HEK293 (cell line): ENCODE data around the gene TM4SF1.

Experiments
- BCL11B ChIP-seq: fragments of 450-650 bp; formaldehyde crosslinking; IDR thresholded peaks from 2 replicates; pipeline ENCODE4 v1.5.1; 2016; ENCODE audit warnings: low read depth, missing biosample characterization, missing genetic modification characterization
- CTCF ChIP-seq: fragments of 450-650 bp; formaldehyde crosslinking; IDR thresholded peaks from 2 replicates; pipeline ENCODE4 v1.5.1; 2016; ENCODE audit warnings: missing biosample characterization, missing genetic modification characterization
- HOXA7 ChIP-seq: sonication (generic); formaldehyde crosslinking; IDR thresholded peaks from 2 replicates; pipeline ENCODE4 v1.8.1; 2022; ENCODE audit warnings: missing genetic modification reagents, borderline replicate concordance
- KLF9 ChIP-seq: fragments of 450-650 bp; formaldehyde crosslinking; IDR thresholded peaks from 2 replicates; pipeline ENCODE4 v1.5.1; 2016; ENCODE audit warnings: missing biosample characterization, missing genetic modification characterization, low read depth
- OSR2 ChIP-seq: fragments of 450-650 bp; formaldehyde crosslinking; IDR thresholded peaks from 2 replicates; pipeline ENCODE4 v1.5.1; 2016; ENCODE audit warnings: missing biosample characterization, missing genetic modification characterization
- ZNF138 ChIP-seq: fragments of 450-650 bp; formaldehyde crosslinking; IDR thresholded peaks from 2 replicates; pipeline ENCODE4 v1.5.1; 2016; ENCODE audit warnings: missing biosample characterization, missing genetic modification characterization, borderline replicate concordance
- ZNF274 ChIP-seq, 2 experiments: fragments of 200-500 bp in 1 of 2; fragments of 450-650 bp in 1 of 2; sonication (Bioruptor generic) in 1 of 2; formaldehyde crosslinking in 1 of 2; IDR thresholded peaks; 2 replicates each; pipeline versions ENCODE4 v1.5.1 to v1.6.1; 2014 to 2016; ENCODE audit warnings: borderline replicate concordance in 1 of 2, inconsistent platforms in 1 of 2, low read length in 1 of 2, missing biosample characterization in 1 of 2, missing genetic modification characterization in 1 of 2
- ZNF580 ChIP-seq: fragments of 450-650 bp; formaldehyde crosslinking; IDR thresholded peaks from 2 replicates; pipeline ENCODE4 v1.5.1; 2016; ENCODE audit warnings: missing biosample characterization, missing genetic modification characterization
- ZNF76 ChIP-seq: fragments of 450-650 bp; formaldehyde crosslinking; IDR thresholded peaks from 2 replicates; pipeline ENCODE4; 2016; ENCODE audit warnings: low read depth, missing biosample characterization, missing genetic modification characterization, borderline replicate concordance

- TF ChIP-seq ZNF76 (tag by site-specific recombination): no peak
- TF ChIP-seq ZNF580 (tag by site-specific recombination): no peak
- no peak for TF ChIP-seq CTCF (tag by site-specific recombination)
- no peak for TF ChIP-seq ZNF138 (tag by site-specific recombination)
- TF ChIP-seq HOXA7 (CRISPR knock-in tag): no peak
- no peak for TF ChIP-seq ZNF274 (IDR thresholded peaks at IDR 0.05; ENCODE audit: low read length)
- TF ChIP-seq ZNF274 (tag by site-specific recombination; IDR thresholded peaks at IDR 0.05; ENCODE audit: borderline replicate concordance): no peak
- TF ChIP-seq BCL11B (tag by site-specific recombination): no peak
- no peak for TF ChIP-seq KLF9 (tag by site-specific recombination)
- no peak for TF ChIP-seq OSR2 (tag by site-specific recombination)
Measured at GRCh38 chr3:149332771-149333170, 44.7 kb downstream of the TM4SF1 start.
